SK-N-SH (cell line): ENCODE results near the gene LRRK2.

Experiments
- ELF1 ChIP-seq: IDR thresholded peaks from 2 replicates; pipeline ENCODE4 v1.4.0; 2012
- EZH2phosphoT487 ChIP-seq: fragments of 200-600 bp; sonication (generic); IDR thresholded peaks from 2 replicates; pipeline ENCODE4 v1.6.1; 2017; ENCODE audit warnings: low read depth, mixed run types, mild to moderate bottlenecking, antibody characterized with exemption, moderate library complexity, borderline replicate concordance
- FOSL2 ChIP-seq: IDR thresholded peaks from 2 replicates; pipeline ENCODE4 v1.4.0; 2012; ENCODE audit warnings: low read depth, mild to moderate bottlenecking, moderate library complexity, borderline replicate concordance
- MXI1 ChIP-seq: IDR thresholded peaks from 2 replicates; pipeline ENCODE4 v1.6.1; 2012; ENCODE audit warnings: mild to moderate bottlenecking, low read depth, low read length, improper control_type of control experiment
- RFX5 ChIP-seq: IDR thresholded peaks from 2 replicates; pipeline ENCODE4 v1.6.1; 2012; ENCODE audit warnings: mild to moderate bottlenecking, improper control_type of control experiment, low read length
- SIN3A ChIP-seq: IDR thresholded peaks from 2 replicates; pipeline ENCODE4 v1.6.1; 2012; ENCODE audit warnings: low read depth, mild to moderate bottlenecking, low read length, moderate library complexity, borderline replicate concordance
- TAF1 ChIP-seq: IDR thresholded peaks from 2 replicates; pipeline ENCODE4 v1.6.1; 2012; ENCODE audit warnings: low read depth, mild to moderate bottlenecking, low read length, moderate library complexity, borderline replicate concordance
- YY1 ChIP-seq: IDR thresholded peaks from 2 replicates; pipeline ENCODE4 v1.4.0; 2012; ENCODE audit warnings: low read depth, mild to moderate bottlenecking
- TF ChIP-seq, protein P1 (sequence below): IDR thresholded peaks from 2 replicates; pipeline ENCODE4 v1.4.0; 2012; ENCODE audit warnings: low read depth, borderline replicate concordance
- TF ChIP-seq, protein P2 (sequence below): fragments of 200-600 bp; sonication (generic); IDR thresholded peaks from 2 replicates; pipeline ENCODE4 v1.6.1; 2017; ENCODE audit warnings: antibody characterized with exemption, mild to moderate bottlenecking, moderate library complexity
- TF ChIP-seq, protein P3 (sequence below): fragments of 150-350 bp; IDR thresholded peaks from 2 replicates; pipeline ENCODE4 v1.6.1; 2017; ENCODE audit warnings: antibody characterized with exemption, low read length, low read depth, borderline replicate concordance

DNA sequence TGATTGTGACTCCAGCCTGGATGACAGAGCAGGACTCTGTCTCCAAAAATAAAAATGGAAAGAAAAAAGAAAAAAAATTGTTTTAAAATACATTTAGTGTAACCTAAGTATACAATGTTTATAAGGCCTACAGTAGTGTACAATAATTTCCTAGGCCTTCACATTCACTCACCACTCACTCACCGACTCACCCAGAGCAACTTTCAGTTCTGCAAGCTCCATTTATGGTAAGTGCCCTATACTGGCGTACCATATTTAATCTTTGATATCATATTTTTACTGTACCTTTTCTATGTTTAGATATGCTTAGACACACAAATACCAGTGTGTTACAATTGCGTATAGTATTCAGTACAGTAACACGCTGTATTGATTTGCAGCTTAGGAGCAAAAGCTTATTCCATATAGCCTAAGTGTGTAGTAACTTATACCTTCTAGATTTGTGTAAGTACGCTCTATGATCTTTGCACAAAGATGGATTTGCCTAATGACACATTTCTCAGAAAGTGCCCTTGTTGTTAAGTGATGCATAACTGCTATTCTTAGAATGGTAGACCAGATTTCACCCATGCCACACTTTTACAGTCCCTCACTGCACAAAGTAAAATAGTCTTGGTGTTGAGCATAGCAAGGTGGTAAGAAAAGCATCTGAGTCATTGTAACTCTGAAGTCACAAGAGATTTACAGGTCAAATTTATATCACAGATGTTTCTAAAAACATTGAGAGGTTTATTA lies 151.9 kb downstream of the LRRK2 start:
- no peak for TF ChIP-seq MXI1
- TF ChIP-seq, protein P1, sequence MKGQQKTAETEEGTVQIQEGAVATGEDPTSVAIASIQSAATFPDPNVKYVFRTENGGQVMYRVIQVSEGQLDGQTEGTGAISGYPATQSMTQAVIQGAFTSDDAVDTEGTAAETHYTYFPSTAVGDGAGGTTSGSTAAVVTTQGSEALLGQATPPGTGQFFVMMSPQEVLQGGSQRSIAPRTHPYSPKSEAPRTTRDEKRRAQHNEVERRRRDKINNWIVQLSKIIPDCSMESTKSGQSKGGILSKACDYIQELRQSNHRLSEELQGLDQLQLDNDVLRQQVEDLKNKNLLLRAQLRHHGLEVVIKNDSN = no peak
- TF ChIP-seq ELF1 = no peak
- no peak for TF ChIP-seq TAF1
- TF ChIP-seq, protein P2, sequence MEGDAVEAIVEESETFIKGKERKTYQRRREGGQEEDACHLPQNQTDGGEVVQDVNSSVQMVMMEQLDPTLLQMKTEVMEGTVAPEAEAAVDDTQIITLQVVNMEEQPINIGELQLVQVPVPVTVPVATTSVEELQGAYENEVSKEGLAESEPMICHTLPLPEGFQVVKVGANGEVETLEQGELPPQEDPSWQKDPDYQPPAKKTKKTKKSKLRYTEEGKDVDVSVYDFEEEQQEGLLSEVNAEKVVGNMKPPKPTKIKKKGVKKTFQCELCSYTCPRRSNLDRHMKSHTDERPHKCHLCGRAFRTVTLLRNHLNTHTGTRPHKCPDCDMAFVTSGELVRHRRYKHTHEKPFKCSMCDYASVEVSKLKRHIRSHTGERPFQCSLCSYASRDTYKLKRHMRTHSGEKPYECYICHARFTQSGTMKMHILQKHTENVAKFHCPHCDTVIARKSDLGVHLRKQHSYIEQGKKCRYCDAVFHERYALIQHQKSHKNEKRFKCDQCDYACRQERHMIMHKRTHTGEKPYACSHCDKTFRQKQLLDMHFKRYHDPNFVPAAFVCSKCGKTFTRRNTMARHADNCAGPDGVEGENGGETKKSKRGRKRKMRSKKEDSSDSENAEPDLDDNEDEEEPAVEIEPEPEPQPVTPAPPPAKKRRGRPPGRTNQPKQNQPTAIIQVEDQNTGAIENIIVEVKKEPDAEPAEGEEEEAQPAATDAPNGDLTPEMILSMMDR = no peak
- no peak for TF ChIP-seq SIN3A
- TF ChIP-seq RFX5 = no peak
- no peak for TF ChIP-seq EZH2phosphoT487
- TF ChIP-seq FOSL2 = no peak
- TF ChIP-seq, protein P3, sequence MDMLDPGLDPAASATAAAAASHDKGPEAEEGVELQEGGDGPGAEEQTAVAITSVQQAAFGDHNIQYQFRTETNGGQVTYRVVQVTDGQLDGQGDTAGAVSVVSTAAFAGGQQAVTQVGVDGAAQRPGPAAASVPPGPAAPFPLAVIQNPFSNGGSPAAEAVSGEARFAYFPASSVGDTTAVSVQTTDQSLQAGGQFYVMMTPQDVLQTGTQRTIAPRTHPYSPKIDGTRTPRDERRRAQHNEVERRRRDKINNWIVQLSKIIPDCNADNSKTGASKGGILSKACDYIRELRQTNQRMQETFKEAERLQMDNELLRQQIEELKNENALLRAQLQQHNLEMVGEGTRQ = no peak
- TF ChIP-seq YY1 = no peak
